HL-60 (cell line): Measurements from ENCODE around the gene NDUFB2.

Source experiments
- DNase-seq, 2 experiments: peaks; one replicate each; pipeline ENCODE4 v3.0.0-alpha.2; 2010 to 2020; ENCODE audit warnings: low read depth in 1 of 2, low spot score in 1 of 2
- H3K27ac ChIP-seq: fragments of 250-450 bp; sonication (Bioruptor Pico); replicated peaks from 2 replicates; pipeline ENCODE4 v1.5.1; 2020; ENCODE audit warnings: mild to moderate bottlenecking, moderate library complexity
- H3K27me3 ChIP-seq: fragments of 250-450 bp; sonication (Bioruptor Pico); 2 replicates; pipeline ENCODE4 v1.5.1; 2021; ENCODE audit warnings: mild to moderate bottlenecking, moderate library complexity; ENCODE audit not compliant: insufficient read depth, poor library complexity, severe bottlenecking
- H3K4me3 ChIP-seq: replicated peaks from 2 replicates; pipeline ENCODE4 v1.5.1; 2011; ENCODE audit warnings: mild to moderate bottlenecking, control low read depth, low read length; ENCODE audit not compliant: insufficient read depth
- GABPA ChIP-seq: IDR thresholded peaks from 2 replicates; pipeline ENCODE4 v1.6.1; 2012; ENCODE audit warnings: low read depth
- POLR2AphosphoS5 ChIP-seq: IDR thresholded peaks from 2 replicates; pipeline ENCODE4 v1.6.1; 2012; ENCODE audit warnings: low read depth
- SPI1 ChIP-seq: IDR thresholded peaks from 2 replicates; pipeline ENCODE4 v1.6.1; 2012; ENCODE audit warnings: low read depth, mild to moderate bottlenecking, borderline replicate concordance
- TF ChIP-seq, protein P1 (sequence below): IDR thresholded peaks from 2 replicates; pipeline ENCODE4 v1.6.1; 2012; ENCODE audit warnings: low read depth; ENCODE audit not compliant: insufficient replicate concordance
- TF ChIP-seq, protein P2 (sequence below): IDR thresholded peaks from one replicate; pipeline ENCODE4 v1.5.1; 2011; ENCODE audit warnings: low read length, control low read depth, inconsistent platforms; ENCODE audit not compliant: insufficient read depth

Gene NDUFB2

DNA sequence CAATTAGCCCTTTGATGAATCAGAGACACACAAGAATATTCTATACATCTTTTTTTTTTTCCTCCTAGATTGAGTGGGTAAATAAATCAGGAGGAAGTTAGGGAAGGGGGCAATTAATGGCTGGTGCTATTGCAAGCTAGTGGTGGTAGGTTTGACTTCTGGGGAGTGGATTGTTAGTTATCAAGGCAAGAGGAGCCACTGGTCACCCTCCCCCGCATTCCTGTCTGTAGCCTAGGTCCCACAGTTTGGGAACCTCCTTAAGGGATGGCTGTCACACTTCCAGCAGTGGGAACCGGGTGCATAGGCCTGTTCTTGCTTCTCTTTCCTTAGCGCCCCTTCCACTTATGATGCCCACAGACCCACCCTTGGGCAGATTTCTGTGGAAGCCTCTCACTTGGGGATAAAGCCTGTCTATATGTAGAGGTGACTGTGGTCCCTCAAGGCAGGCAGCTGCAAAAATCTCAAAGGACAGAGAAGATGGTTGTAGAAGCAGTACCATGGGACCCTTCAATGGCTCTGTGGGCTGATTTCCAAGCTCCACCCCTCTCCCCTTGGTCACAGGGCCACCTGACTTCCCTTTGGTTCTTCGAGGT, 26.1 kb upstream of the NDUFB2 start:
- Histone ChIP-seq H3K27ac (no peak overlapping the region), H3K4me3 (no peak overlapping the region), H3K27me3 (no peaks in the 10 kb centered on the region)
- TF ChIP-seq POLR2AphosphoS5 (no peak), GABPA (no peak), SPI1 (no peak)
- TF ChIP-seq, protein P1, sequence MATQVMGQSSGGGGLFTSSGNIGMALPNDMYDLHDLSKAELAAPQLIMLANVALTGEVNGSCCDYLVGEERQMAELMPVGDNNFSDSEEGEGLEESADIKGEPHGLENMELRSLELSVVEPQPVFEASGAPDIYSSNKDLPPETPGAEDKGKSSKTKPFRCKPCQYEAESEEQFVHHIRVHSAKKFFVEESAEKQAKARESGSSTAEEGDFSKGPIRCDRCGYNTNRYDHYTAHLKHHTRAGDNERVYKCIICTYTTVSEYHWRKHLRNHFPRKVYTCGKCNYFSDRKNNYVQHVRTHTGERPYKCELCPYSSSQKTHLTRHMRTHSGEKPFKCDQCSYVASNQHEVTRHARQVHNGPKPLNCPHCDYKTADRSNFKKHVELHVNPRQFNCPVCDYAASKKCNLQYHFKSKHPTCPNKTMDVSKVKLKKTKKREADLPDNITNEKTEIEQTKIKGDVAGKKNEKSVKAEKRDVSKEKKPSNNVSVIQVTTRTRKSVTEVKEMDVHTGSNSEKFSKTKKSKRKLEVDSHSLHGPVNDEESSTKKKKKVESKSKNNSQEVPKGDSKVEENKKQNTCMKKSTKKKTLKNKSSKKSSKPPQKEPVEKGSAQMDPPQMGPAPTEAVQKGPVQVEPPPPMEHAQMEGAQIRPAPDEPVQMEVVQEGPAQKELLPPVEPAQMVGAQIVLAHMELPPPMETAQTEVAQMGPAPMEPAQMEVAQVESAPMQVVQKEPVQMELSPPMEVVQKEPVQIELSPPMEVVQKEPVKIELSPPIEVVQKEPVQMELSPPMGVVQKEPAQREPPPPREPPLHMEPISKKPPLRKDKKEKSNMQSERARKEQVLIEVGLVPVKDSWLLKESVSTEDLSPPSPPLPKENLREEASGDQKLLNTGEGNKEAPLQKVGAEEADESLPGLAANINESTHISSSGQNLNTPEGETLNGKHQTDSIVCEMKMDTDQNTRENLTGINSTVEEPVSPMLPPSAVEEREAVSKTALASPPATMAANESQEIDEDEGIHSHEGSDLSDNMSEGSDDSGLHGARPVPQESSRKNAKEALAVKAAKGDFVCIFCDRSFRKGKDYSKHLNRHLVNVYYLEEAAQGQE, result no peak
- TF ChIP-seq, protein P2, sequence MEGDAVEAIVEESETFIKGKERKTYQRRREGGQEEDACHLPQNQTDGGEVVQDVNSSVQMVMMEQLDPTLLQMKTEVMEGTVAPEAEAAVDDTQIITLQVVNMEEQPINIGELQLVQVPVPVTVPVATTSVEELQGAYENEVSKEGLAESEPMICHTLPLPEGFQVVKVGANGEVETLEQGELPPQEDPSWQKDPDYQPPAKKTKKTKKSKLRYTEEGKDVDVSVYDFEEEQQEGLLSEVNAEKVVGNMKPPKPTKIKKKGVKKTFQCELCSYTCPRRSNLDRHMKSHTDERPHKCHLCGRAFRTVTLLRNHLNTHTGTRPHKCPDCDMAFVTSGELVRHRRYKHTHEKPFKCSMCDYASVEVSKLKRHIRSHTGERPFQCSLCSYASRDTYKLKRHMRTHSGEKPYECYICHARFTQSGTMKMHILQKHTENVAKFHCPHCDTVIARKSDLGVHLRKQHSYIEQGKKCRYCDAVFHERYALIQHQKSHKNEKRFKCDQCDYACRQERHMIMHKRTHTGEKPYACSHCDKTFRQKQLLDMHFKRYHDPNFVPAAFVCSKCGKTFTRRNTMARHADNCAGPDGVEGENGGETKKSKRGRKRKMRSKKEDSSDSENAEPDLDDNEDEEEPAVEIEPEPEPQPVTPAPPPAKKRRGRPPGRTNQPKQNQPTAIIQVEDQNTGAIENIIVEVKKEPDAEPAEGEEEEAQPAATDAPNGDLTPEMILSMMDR, result no peak
- DNase-seq, result no peak

- no peak overlapping the region for H3K27ac ChIP-seq
- H3K27me3 ChIP-seq, result no peaks in the 10 kb centered on the region
- TF ChIP-seq, protein P1, result no peak
- no peak for TF ChIP-seq GABPA
- no peak for TF ChIP-seq SPI1
- no peak overlapping the region for H3K4me3 ChIP-seq
- no peak for DNase-seq
Observed at GRCh38 chr7:140671966-140672365, 24.5 kb upstream of the NDUFB2 start.

DNA sequence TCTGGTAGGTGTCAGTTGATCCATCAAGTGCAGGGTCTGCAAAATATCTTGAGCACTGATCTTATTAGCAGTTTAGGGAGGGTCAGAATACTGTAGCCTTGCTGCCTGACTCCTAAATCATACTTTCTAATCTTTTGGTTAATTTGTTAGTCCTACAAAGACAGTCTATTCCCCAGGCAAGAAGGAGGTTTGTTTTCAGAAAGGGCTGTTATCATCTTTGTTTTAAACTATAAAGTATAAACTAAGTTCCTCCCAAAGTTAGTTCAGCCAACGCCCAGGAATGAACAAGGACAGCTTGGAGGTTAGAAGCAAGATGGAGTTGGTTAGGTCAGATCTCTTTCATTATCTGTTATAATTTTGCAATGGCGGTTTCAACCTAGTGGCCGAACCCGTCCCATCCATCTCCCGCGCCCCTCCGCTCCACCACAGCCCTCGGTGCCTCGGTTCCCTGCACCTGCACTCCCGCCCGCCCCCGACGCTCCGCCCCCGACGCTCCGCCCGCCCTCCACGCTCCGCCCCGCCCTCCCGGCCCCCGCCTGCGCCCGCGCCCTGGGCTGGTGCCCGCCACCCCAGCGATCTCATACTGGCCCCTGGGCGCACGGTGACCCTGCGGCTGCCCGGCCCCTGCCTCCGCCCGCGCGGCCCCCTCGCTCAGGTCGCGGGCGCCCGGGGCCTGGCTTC, 24.0 kb upstream of the NDUFB2 start, which contains the start of gene ADCK2:
ADCK2 (plus strand) TSS at position 564 of the 681 bp plus-strand sequence. CDS start 386 bp downstream, outside the sequence.
- DNase-seq, result peak in 1 of 2 experiments; percentile 24
- H3K27ac ChIP-seq, result 0 out of 2 replicates have a peak within 1 kb of the TSS, but pooled peaks have one; percentile 16
- H3K4me3 ChIP-seq, result peak within 1 kb of the TSS; percentile 51
- TF ChIP-seq, protein P2, result no peak
- TF ChIP-seq, protein P1, result no peak
- TF ChIP-seq POLR2AphosphoS5 (no peak), GABPA (no peak), SPI1 (no peak)
- H3K27me3 ChIP-seq, result no peaks in the 10 kb centered on the region
